Measurements from ENCODE around the gene RNASE7.

- TF ChIP-seq ZNF558 (tag by site-specific recombination; IDR thresholded peaks at IDR 0.05) (no peak), PATZ1 (tag by site-specific recombination; IDR thresholded peaks at IDR 0.05) (no peak), CTCF (tag by site-specific recombination; IDR thresholded peaks at IDR 0.05) (no peak), ZNF157 (tag by site-specific recombination; IDR thresholded peaks at IDR 0.05) (no peak), ZNF133 (tag by site-specific recombination; IDR thresholded peaks at IDR 0.05) (no peak)
- TF ChIP-seq, protein P1, sequence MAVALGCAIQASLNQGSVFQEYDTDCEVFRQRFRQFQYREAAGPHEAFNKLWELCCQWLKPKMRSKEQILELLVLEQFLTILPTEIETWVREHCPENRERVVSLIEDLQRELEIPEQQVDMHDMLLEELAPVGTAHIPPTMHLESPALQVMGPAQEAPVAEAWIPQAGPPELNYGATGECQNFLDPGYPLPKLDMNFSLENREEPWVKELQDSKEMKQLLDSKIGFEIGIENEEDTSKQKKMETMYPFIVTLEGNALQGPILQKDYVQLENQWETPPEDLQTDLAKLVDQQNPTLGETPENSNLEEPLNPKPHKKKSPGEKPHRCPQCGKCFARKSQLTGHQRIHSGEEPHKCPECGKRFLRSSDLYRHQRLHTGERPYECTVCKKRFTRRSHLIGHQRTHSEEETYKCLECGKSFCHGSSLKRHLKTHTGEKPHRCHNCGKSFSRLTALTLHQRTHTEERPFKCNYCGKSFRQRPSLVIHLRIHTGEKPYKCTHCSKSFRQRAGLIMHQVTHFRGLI (tag by site-specific recombination; IDR thresholded peaks at IDR 0.05): no peak
These were observed 12.6 kb downstream of the RNASE7 start for GRCh38 chr14:21054768-21055145.

All from HEK293 (cell line).